ENCODE results near the gene SLC26A2. TPM values are rescaled to one million over a fixed set of nuclear protein-coding genes. Genes with fewer than 3 reads are reported as not detected.
A peak's percentile ranks its signal among the peaks of the same experiment; 100 is the strongest.

SLC26A2 gene
- total RNA-seq, 3 donors from 2014 or later = 562 to 1,399 (median 853) TPM

DNA sequence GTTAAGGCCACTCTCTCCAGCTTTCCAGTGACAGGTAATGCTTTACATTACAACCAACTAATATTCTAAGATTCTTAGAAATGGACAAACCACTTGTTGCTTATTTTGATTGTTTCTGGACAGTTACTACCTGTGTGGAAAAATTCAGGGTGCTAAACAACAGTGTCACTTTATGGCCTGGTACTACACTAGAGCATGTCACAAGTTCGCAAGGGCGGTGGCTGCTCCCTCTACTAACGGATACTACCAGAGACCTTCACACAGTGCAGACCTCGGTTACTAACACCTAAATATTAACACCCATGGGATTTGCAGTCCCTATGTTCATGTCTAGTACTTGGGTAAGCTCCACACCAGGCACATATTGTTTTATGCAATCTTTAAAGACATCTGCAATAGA is 53.4 kb downstream of the SLC26A2 start:
- H3K9me3 ChIP-seq = peaks cover 3% of the 10 kb centered on the region
- H3K36me3 ChIP-seq (ENCODE audit: low read depth) = no peaks in the 10 kb centered on the region
- TF ChIP-seq, protein P1, sequence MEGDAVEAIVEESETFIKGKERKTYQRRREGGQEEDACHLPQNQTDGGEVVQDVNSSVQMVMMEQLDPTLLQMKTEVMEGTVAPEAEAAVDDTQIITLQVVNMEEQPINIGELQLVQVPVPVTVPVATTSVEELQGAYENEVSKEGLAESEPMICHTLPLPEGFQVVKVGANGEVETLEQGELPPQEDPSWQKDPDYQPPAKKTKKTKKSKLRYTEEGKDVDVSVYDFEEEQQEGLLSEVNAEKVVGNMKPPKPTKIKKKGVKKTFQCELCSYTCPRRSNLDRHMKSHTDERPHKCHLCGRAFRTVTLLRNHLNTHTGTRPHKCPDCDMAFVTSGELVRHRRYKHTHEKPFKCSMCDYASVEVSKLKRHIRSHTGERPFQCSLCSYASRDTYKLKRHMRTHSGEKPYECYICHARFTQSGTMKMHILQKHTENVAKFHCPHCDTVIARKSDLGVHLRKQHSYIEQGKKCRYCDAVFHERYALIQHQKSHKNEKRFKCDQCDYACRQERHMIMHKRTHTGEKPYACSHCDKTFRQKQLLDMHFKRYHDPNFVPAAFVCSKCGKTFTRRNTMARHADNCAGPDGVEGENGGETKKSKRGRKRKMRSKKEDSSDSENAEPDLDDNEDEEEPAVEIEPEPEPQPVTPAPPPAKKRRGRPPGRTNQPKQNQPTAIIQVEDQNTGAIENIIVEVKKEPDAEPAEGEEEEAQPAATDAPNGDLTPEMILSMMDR (IDR thresholded peaks at IDR 0.05) = no peak
- peak in 1 of 3 donors; percentile 47 for DNase-seq
- no peak overlapping the region for H3K4me3 ChIP-seq
- intact Hi-C loops (cut with DNase I, micrococcal nuclease) = no loop called here
- ATAC-seq = peak; percentile 63
- H3K4me1 ChIP-seq (ENCODE audit: low read depth) = peaks cover 6% of the 10 kb centered on the region

DNA sequence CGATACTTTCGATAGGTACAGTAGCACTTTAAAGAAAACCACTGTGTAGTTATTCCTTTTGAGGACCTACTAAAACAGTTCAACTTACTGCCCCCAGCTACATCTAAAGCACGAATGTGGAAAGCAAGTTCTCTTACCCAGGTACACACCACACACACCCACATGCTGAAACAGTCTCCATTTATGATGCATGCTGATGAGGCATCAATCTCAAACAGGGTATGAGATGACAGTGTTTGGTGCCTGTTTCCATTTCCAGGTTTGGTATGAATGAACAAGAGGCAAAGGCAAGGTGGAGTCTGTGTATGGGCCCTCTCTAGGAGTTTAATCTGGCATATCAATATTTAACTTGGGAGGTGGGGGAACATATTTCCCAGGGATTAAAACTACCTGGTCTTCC is 53.9 kb downstream of the SLC26A2 start:
- no peak for DNase-seq
- H3K36me3 ChIP-seq (ENCODE audit: low read depth) = no peaks in the 10 kb centered on the region
- ATAC-seq = no peak

DNA sequence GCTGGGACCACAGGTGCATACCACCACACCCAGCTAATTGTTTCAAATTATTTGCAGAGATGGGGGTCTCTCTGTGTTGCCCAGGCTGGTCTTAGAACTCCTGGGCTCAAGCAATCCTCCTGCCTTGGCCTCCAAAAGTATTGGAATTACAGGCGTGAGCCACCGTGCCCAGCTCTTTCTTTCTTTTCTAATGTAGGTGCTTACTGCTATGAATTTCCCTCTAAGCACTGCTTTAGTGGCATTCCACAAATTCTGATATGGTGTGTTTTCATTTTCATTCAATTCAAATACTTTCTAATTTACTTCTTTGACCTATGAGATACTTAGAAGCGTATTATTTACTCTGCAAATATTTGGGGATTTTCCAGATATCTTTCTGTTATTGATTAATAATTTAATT is 54.9 kb downstream of the SLC26A2 start:
- ATAC-seq (no peak), DNase-seq (no peak)
- Histone ChIP-seq H3K4me1 (ENCODE audit: low read depth) (peaks cover 6% of the 10 kb centered on the region), H3K36me3 (ENCODE audit: low read depth) (peaks cover 5% of the 10 kb centered on the region), H3K9me3 (peaks cover 3% of the 10 kb centered on the region), H3K4me3 (no peak overlapping the region)
- TF ChIP-seq, protein P1 (IDR thresholded peaks at IDR 0.05) = no peak
- intact Hi-C loops (cut with DNase I, micrococcal nuclease) = no loop called here

More for the DNA sequence above, 53.9 kb downstream of the SLC26A2 start:
- peaks cover 3% of the 10 kb centered on the region for H3K9me3 ChIP-seq
- intact Hi-C loops (cut with DNase I, micrococcal nuclease) = no loop called here
- H3K4me1 ChIP-seq (ENCODE audit: low read depth) = peaks cover 6% of the 10 kb centered on the region
- TF ChIP-seq, protein P1 (IDR thresholded peaks at IDR 0.05) = no peak
- no peak overlapping the region for H3K4me3 ChIP-seq

DNA sequence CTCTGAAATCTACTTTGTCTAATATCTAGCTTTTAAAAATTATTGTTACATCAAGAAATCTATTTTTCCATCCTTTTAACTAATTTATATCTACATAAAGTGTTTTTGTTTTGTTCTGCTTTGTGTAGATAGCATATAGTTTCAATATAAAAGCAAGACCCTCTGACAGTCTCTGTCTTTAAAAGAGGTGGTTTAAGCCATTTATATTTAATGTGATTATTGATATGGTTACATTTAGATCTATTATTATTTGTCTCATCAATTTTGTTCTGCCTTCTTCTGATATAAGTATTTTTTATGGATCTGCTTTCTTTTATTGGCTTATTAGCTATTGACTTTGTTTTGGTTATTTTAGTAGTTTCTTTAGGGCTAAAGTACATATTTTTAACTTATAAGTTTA is 56.0 kb downstream of the SLC26A2 start:
- TF ChIP-seq, protein P1 (IDR thresholded peaks at IDR 0.05) = no peak
- Histone ChIP-seq H3K36me3 (ENCODE audit: low read depth) (peaks cover 10% of the 10 kb centered on the region), H3K4me3 (no peak overlapping the region), H3K9me3 (peaks cover 3% of the 10 kb centered on the region), H3K4me1 (ENCODE audit: low read depth) (peaks cover 6% of the 10 kb centered on the region)
- no peak for ATAC-seq
- no peak for DNase-seq
- intact Hi-C loops (cut with DNase I, micrococcal nuclease) = no loop called here

DNA sequence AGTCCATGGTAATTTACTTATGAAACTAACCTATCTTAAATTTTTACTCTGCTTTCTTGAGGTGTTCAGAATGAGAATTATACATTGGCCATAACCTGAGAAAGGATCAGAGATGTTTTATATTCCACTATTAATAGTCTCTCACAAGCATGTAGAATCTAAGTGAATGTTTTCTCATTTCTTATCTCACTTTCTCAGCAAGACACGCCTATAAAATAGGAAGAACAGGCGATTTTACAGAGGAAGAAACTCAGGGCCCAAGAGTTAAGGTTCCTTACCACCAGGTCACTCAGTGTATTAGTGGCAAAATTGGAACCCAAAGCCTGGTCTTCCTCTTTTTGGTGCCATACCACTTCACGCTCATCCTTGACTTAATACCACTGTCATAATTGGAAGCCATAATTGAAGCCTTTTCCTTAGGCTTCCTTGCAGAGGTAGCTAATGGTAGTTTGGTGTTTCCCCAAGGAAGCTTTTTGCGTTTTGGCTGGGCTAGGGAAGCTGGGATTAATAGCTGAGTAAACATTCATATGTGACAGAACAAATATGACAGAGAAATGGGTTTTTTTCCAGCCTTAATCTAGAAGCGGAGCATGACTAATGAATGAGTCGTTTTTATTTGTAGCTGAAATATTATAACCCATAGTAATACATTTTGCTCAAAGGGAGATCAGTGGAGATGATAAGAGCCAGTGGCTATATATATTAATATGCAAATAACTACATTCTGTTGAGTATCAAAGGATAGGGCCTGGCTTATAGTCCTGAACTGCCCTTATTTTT is 56.9 kb downstream of the SLC26A2 start:
- intact Hi-C loops (cut with DNase I, micrococcal nuclease) = no loop called here
- Histone ChIP-seq H3K9me3 (peaks cover 3% of the 10 kb centered on the region), H3K4me3 (no peak overlapping the region), H3K36me3 (ENCODE audit: low read depth) (peaks cover 10% of the 10 kb centered on the region), H3K4me1 (ENCODE audit: low read depth) (peaks cover 6% of the 10 kb centered on the region)
- no peak for ATAC-seq
- no peak for DNase-seq
- TF ChIP-seq, protein P1 (IDR thresholded peaks at IDR 0.05) = no peak
